ENCODE data around the gene MYLK. TPM values are rescaled to one million over a fixed set of nuclear protein-coding genes. Genes with fewer than 3 reads are reported as not detected.

MYLK gene, protein sequence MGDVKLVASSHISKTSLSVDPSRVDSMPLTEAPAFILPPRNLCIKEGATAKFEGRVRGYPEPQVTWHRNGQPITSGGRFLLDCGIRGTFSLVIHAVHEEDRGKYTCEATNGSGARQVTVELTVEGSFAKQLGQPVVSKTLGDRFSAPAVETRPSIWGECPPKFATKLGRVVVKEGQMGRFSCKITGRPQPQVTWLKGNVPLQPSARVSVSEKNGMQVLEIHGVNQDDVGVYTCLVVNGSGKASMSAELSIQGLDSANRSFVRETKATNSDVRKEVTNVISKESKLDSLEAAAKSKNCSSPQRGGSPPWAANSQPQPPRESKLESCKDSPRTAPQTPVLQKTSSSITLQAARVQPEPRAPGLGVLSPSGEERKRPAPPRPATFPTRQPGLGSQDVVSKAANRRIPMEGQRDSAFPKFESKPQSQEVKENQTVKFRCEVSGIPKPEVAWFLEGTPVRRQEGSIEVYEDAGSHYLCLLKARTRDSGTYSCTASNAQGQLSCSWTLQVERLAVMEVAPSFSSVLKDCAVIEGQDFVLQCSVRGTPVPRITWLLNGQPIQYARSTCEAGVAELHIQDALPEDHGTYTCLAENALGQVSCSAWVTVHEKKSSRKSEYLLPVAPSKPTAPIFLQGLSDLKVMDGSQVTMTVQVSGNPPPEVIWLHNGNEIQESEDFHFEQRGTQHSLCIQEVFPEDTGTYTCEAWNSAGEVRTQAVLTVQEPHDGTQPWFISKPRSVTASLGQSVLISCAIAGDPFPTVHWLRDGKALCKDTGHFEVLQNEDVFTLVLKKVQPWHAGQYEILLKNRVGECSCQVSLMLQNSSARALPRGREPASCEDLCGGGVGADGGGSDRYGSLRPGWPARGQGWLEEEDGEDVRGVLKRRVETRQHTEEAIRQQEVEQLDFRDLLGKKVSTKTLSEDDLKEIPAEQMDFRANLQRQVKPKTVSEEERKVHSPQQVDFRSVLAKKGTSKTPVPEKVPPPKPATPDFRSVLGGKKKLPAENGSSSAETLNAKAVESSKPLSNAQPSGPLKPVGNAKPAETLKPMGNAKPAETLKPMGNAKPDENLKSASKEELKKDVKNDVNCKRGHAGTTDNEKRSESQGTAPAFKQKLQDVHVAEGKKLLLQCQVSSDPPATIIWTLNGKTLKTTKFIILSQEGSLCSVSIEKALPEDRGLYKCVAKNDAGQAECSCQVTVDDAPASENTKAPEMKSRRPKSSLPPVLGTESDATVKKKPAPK (N-terminal part only)
- total RNA-seq (2022; extraction: Qiagen RNA extraction; ENCODE audit: low read depth) = 12.0 to 19.4 TPM (median 15.0 TPM) in 5 replicates

DNA sequence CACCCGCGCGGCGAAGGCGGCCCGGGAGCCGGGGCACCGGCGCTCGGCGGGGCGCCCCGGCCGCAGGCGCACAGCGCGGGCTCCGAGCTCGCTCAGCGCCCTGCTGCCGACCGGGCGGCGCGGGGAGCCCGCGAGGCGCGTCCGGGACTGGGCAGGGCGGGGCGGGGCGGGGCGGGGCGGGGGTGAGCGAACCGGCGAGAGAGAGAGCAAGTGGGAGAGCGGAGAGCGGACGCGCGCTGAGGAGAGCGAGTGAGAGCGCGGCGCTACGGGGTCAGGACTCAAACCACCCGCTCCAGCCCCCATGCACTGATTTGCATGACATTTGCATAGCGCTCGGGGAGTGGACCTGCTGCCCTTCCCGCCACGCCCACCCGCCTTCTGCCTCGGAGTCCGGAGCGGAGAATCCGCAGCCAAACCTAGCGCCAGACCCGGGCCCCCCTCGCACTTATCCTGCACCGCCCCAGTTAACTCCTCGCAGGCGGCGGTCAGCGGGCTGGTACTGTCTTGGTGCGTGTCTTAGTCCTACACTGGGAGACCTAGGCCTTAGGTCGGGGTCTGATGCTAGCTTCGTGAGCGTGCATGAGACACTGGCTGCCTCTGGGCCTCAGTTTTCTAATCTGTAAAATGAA, at the start of gene MYLK:
TSS of gene MYLK (minus strand) at position 130 of the 629 bp plus-strand sequence. CDS start 90,491 bp downstream, outside the sequence.

DNA sequence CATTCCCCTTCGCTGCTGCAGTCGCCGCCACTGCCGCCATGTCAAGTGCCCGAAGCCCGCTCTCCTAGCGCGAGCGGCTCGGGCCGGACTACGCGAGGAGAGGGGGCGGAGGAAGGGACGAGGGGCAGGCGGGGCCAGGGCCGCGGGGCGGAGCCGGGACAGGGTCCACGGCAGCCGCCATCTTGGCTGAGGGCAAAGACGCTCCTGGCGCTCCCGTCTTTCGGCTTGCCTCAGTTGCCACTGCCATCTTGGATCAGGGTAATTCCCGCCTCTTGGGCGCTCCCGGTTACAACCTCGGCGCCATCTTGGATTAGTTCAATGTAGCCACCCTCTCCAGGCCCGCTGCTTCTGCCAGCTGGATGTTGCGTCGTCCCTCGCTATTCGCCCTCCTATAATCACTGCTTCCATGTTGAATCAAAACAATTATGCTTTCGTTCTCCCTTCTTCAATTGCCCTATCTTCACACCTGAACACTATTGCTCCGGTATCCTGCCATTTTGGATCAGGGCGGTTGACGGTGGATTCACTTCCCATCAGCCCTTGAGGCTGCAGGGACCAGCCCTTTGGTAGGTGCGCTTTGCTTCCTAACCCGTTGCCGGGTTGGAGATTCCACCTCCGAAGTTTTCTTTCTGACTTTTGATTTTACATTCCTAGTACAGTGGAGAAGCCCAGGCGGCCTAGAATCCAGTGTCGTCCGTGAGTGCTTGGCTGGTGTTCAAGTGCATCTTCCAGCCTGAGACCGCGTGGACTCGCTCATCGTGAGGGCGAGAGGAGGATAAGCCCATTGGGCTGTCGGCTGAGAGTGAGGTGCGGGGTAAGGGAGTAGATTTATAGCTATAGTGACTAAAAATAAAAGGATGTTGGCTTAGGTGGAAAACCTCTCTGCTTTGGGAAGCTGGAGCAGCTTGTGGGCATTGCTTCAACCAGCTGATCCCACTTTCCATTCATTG, 298.9 kb downstream of the MYLK start, which contains the start of gene HACD2:
TSS of gene HACD2 (minus strand) at position 66 of the 950 bp plus-strand sequence. CDS start at position 40, 26 bp downstream.

Other genes with a start within 250 kb of the MYLK start
- gene CCDC14, start 76.9 kb upstream of the MYLK start, total RNA-seq (2022; extraction: Qiagen RNA extraction; ENCODE audit: low read depth) = 18.9 to 20.5 TPM (median 19.1 TPM) in 5 replicates
- not detected in 5 replicates for gene ROPN1, start 107.8 kb upstream of the MYLK start, total RNA-seq (2022; extraction: Qiagen RNA extraction; ENCODE audit: low read depth)
- 1.5 to 3.4 TPM (median 2.7 TPM) in 5 replicates for gene KALRN, start 149.0 kb upstream of the MYLK start, total RNA-seq (2022; extraction: Qiagen RNA extraction; ENCODE audit: low read depth)

All from A549 treated with RU486 at 1 μM for 4 hours (cell line).